K562 (cell line): ENCODE results near the gene FAM186B. TPM values are rescaled to one million over a fixed set of nuclear protein-coding genes. Genes with fewer than 3 reads are reported as not detected.

Source experiments
- ATAC-seq: fragments of 200-7000 bp; cut with Tn5 transposase; 3 replicates; pipeline ENCODE4 v1.9.1; 2020; ENCODE audit warnings: moderate library complexity
- BruUV-seq: library from RNA; stranded (reverse); fragments of 400-500 nt; replicated peaks from 2 replicates; lab custom pipeline; 2021; lab: Mats Ljungman, UMichigan
- CTCF ChIA-PET: fragments of 300-600 bp; formaldehyde crosslinking; extraction: SDS; loops from one replicate; lab custom pipeline; 2021; ENCODE audit warnings: low intra/inter-chr PET ratio; lab: Yijun Ruan, JAX
- POLR2A ChIA-PET: fragments of 300-600, 350-650 bp; sonication (Branson Sonifier 250); formaldehyde crosslinking; extraction: SDS; loops from one replicate; lab custom pipeline; 2021; ENCODE audit warnings: antibody characterized with exemption, inconsistent platforms; lab: Yijun Ruan, JAX
- DNase-seq, 4 experiments: peaks; one replicate each; pipeline versions ENCODE4 v3.0.0 to v3.0.0-alpha.2; 2011 to 2018; ENCODE audit warnings: low spot score in 3 of 4, mixed read lengths in 3 of 4; ENCODE audit errors: extremely low read depth in 1 of 4
- FAIRE-seq: peaks from 2 replicates; lab custom pipeline; 2011; peaks lifted over from hg19 to GRCh38; lab: Jason Lieb, UNC
- H2AFZ ChIP-seq: 2 replicates; pipeline ENCODE4 v1.6.0; 2011; ENCODE audit warnings: low read depth, low read length, control low read depth, inconsistent platforms
- H3K27ac ChIP-seq: fragments of 200-600 bp; 3 replicates; pipeline ENCODE4 v1.8.0; 2011; ENCODE audit warnings: low read depth, mild to moderate bottlenecking, control low read depth, inconsistent platforms, low read length, moderate library complexity, mixed read lengths; ENCODE audit errors: extremely low read depth
- H3K27me3 ChIP-seq, 2 experiments: fragments of 300-600 bp in 1 of 2; 2 replicates in 1 of 2; 3 replicates in 1 of 2; pipeline versions ENCODE4 v1.6.0 to v1.8.0; 2011; ENCODE audit warnings: inconsistent platforms in 2 of 2, low read length in 2 of 2, mild to moderate bottlenecking in 1 of 2, mixed read lengths in 1 of 2, moderate library complexity in 1 of 2; ENCODE audit not compliant: control insufficient read depth in 2 of 2, insufficient read depth in 2 of 2
- H3K36me3 ChIP-seq: fragments of 300-600 bp; 3 replicates; pipeline ENCODE4 v1.8.0; 2011; ENCODE audit warnings: mild to moderate bottlenecking, low read length, inconsistent platforms; ENCODE audit not compliant: control insufficient read depth, insufficient read depth
- H3K4me1 ChIP-seq, 2 experiments: fragments of 200-600 bp in 1 of 2; replicated peaks in 1 of 2; 2 replicates in 1 of 2; 3 replicates in 1 of 2; pipeline versions ENCODE4 v1.5.1 to v1.8.0; 2011; ENCODE audit warnings: inconsistent platforms in 2 of 2, low read length in 2 of 2, mild to moderate bottlenecking in 1 of 2, mixed read lengths in 1 of 2, moderate library complexity in 1 of 2; ENCODE audit not compliant: control insufficient read depth in 2 of 2, insufficient read depth in 2 of 2
- H3K4me2 ChIP-seq: 2 replicates; pipeline ENCODE4 v1.6.1; 2011; ENCODE audit warnings: low read length, control low read depth, inconsistent platforms, mixed read lengths; ENCODE audit not compliant: insufficient read depth
- H3K4me3 ChIP-seq: fragments of 200-600 bp; sonication (generic), shearing (Covaris generic); 2 replicates; pipeline ENCODE4 v1.5.1; 2016; ENCODE audit warnings: control low read depth, inconsistent platforms
- H3K79me2 ChIP-seq: fragments of 200-600 bp; 3 replicates; pipeline ENCODE4 v1.8.0; 2011; ENCODE audit warnings: low read length, inconsistent platforms; ENCODE audit not compliant: control insufficient read depth, insufficient read depth
- H3K9ac ChIP-seq, 2 experiments: 2 replicates each; pipeline versions ENCODE4 v1.6.0 to v1.6.1; 2011; ENCODE audit warnings: low read depth in 2 of 2, low read length in 2 of 2, control low read depth in 1 of 2, inconsistent platforms in 1 of 2, mild to moderate bottlenecking in 1 of 2, mixed read lengths in 1 of 2; ENCODE audit not compliant: insufficient read depth in 1 of 2
- H3K9me1 ChIP-seq: one replicate; pipeline ENCODE4 v1.6.0; 2011; ENCODE audit warnings: inconsistent platforms, mild to moderate bottlenecking, low read length, moderate library complexity; ENCODE audit not compliant: control insufficient read depth, insufficient read depth
- H3K9me3 ChIP-seq: replicated peaks from 2 replicates; pipeline ENCODE4 v1.5.1; 2011; ENCODE audit warnings: low read depth, low read length, inconsistent platforms; ENCODE audit not compliant: control insufficient read depth, insufficient read depth
- H4K20me1 ChIP-seq: replicated peaks from 2 replicates; pipeline ENCODE4 v1.6.1; 2011; ENCODE audit warnings: low read length, inconsistent platforms, mixed read lengths; ENCODE audit not compliant: control insufficient read depth, insufficient read depth
- ATF4 ChIP-seq: fragments of 450-650 bp; formaldehyde crosslinking; IDR thresholded peaks from 2 replicates; pipeline ENCODE4 v1.4.0; 2022; ENCODE audit warnings: mild to moderate bottlenecking, moderate library complexity
- EHMT2 ChIP-seq: fragments of 450-650 bp; IDR thresholded peaks from 2 replicates; pipeline ENCODE4 v1.6.1; 2018; ENCODE audit warnings: antibody characterized with exemption
- ETS2 ChIP-seq: IDR thresholded peaks from 2 replicates; pipeline ENCODE4 v1.6.1; 2016; ENCODE audit warnings: borderline replicate concordance, missing genetic modification characterization, mild to moderate bottlenecking, moderate library complexity, missing compliant biosample characterization; ENCODE audit not compliant: poor library complexity, severe bottlenecking
- HCFC1 ChIP-seq: IDR thresholded peaks from 2 replicates; pipeline ENCODE4 v1.6.1; 2012; ENCODE audit warnings: low read depth, low read length, improper control_type of control experiment
- MAFK ChIP-seq: IDR thresholded peaks from 2 replicates; pipeline ENCODE4 v1.6.1; 2011; ENCODE audit warnings: low read length, improper control_type of control experiment
- MCM3 ChIP-seq: fragments of 450-650 bp; IDR thresholded peaks from 2 replicates; pipeline ENCODE4 v1.6.1; 2016
- NR1H2 ChIP-seq: sonication (generic); formaldehyde crosslinking; IDR thresholded peaks from 2 replicates; pipeline ENCODE4 v1.4.0; 2020; ENCODE audit warnings: mild to moderate bottlenecking, missing genetic modification reagents
- NUFIP1 ChIP-seq: fragments of 450-650 bp; IDR thresholded peaks from 2 replicates; pipeline ENCODE4 v1.6.1; 2018; ENCODE audit not compliant: partially characterized antibody
- RERE ChIP-seq: sonication (generic); formaldehyde crosslinking; IDR thresholded peaks from 2 replicates; pipeline ENCODE4 v1.8.0; 2023; ENCODE audit warnings: missing genetic modification reagents, mild to moderate bottlenecking, borderline replicate concordance
- STAT5B ChIP-seq: fragments of 250-450 bp; sonication (Bioruptor Pico); IDR thresholded peaks from 2 replicates; pipeline ENCODE4 v1.8.0; 2021; ENCODE audit warnings: mild to moderate bottlenecking, inconsistent platforms
- ZNF518B ChIP-seq: fragments of 250-450 bp; sonication (Bioruptor Pico); IDR thresholded peaks from 2 replicates; pipeline ENCODE4 v1.5.0; 2021; ENCODE audit warnings: mild to moderate bottlenecking, moderate library complexity
- WGBS: fragments of 100-300 bp; shearing (Covaris generic); methylation state at CpG from one replicate; pipeline ENCODE4 v1.1.6; 2016; ENCODE audit warnings: low coverage, mixed read lengths; ENCODE audit not compliant: insufficient coverage; ENCODE audit errors: missing lambda C conversion rate; 5-methylcytosine and 5-hydroxymethylcytosine counted together
- in situ Hi-C: fragments of 300-500 bp; cut with MboI; formaldehyde crosslinking; loops from 4 replicates; pipeline ENCODE4 v1.15.0; 2018; ENCODE audit warnings: inconsistent platforms, mixed read lengths
- intact Hi-C: fragments of 100-400 bp; cut with micrococcal nuclease; formaldehyde crosslinking; loops from 2 replicates; pipeline ENCODE4 v1.14.2; 2022
- polyA plus RNA-seq, 8 experiments: library from polyadenylated mRNA; depleted of rRNA in 4 of 8; stranded (reverse) in 5 of 8; unstranded in 3 of 8; fragments of >200 nt; fragmentation: Nextera tagmentation in 2 of 8; fragmentation: Illumina TruSeq in 1 of 8; extraction: Ambion mirVana in 2 of 8; extraction: Trizol in 1 of 8; gene quantifications; 2 replicates each; pipeline versions ENCODE4 v1.2.1 to v1.2.3, GENCODE V29; 2011 to 2014; ENCODE audit warnings: inconsistent platforms in 1 of 8, missing spikeins in 1 of 8
- total RNA-seq, 7 experiments: library from RNA; depleted of rRNA in 6 of 7; stranded (reverse); fragments of >200 nt in 6 of 7; fragmentation: Illumina TruSeq in 2 of 7; extraction: Trizol in 2 of 7; gene quantifications; 2 replicates each; pipeline versions ENCODE4 v1.2.1 to v1.2.3, GENCODE V29; 2011 to 2021; ENCODE audit warnings: low replicate concordance in 1 of 7

Gene FAM186B
- total and polyA plus RNA-seq, 9 of the 15 experiments (the other 6 are each of a cell fraction or from before 2014, with no cell fraction given), result 0.07 to 0.42 (median 0.15) TPM

DNA sequence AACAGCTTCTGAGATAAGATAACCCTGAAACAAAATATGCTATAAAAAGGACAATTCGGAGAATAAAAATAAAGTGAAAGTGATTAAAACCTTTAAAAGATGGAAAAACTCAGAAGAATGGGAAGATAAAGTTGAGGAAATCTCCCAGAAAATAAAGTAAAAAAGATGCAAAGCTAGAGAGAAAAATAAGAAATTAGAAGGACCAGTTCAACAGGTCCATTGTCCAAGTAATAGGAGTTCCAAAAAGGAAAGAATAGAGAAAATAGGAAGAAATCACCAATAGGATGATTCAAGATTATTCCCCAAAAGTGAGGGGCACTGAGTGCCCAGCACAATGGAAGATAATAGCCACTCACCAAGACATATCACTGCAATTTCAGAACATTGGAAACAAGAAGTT, 13.1 kb upstream of the FAM186B start:
- no peaks in the 10 kb centered on the region for H3K9me1 ChIP-seq
- no peak for FAIRE-seq
- DNase-seq, result no peak
- H3K9ac ChIP-seq, result no peak overlapping the region
- BruUV-seq, result no TSS peak
- H4K20me1 ChIP-seq, result no peaks in the 10 kb centered on the region
- in situ Hi-C loops, result no loop called here
- H3K4me2 ChIP-seq, result no peak overlapping the region
- H3K79me2 ChIP-seq, result no peaks in the 10 kb centered on the region
- CTCF ChIA-PET, result no interaction called here
- H3K27ac ChIP-seq, result no peak overlapping the region
- H3K27me3 ChIP-seq, result no peaks in the 10 kb centered on the region
- no peak for ATAC-seq
- no peak for TF ChIP-seq STAT5B (CRISPR knock-in tag)
- no peak for TF ChIP-seq ATF4
- TF ChIP-seq RERE, result no peak
- TF ChIP-seq MCM3, result no peak
- no peak for TF ChIP-seq EHMT2
- no peak for TF ChIP-seq NUFIP1
- no peak for TF ChIP-seq HCFC1
- no peak for TF ChIP-seq ZNF518B (CRISPR knock-in tag)
- no peak for TF ChIP-seq ETS2 (tag)
- no peak for TF ChIP-seq MAFK
- no peak for TF ChIP-seq NR1H2 (CRISPR knock-in tag)
- TF ChIP-seq, all 486 proteins: peak for 0
- intact Hi-C loops, result no loop called here
- no peaks in the 10 kb centered on the region for H3K9me3 ChIP-seq
- no peaks in the 10 kb centered on the region for H3K36me3 ChIP-seq
- POLR2A ChIA-PET, result interaction anchor here (0.6 to 1.5 kb wide), 4 partner anchors 123 to 351 kb away, joined by 3 read pairs; no protein-coding TSS in a partner anchor
- no peak overlapping the region for H3K4me3 ChIP-seq
- H3K4me1 ChIP-seq, result peaks cover 15 to 19% of the 10 kb centered on the region in 2 experiments
- 17% methylated on average over 1 of the region's 1 CpG for WGBS
- H2AFZ ChIP-seq, result no peak overlapping the region
